ENCODE results near the gene FBXW5. TPM values are rescaled to one million over a fixed set of nuclear protein-coding genes. Genes with fewer than 3 reads are reported as not detected.

The FBXW5 gene
- polyA plus RNA-seq, 4 donors = 96.1 to 262 (median 181) TPM

- Histone ChIP-seq H3K4me3 (ENCODE audit: low read depth in 1 of 3, low read length in 3 of 3) (peak overlapping the region; percentile 37 to 90 (median 54)), H3K27me3 (ENCODE audit: control insufficient read depth in 3 of 3, insufficient read depth in 3 of 3, low read length in 3 of 3) (no peaks in the 10 kb centered on the region), H3K27ac (ENCODE audit: low read depth in 1 of 3, low read length in 2 of 3) (peak overlapping the region; percentile 92 to 98 (median 93)), H3K36me3 (ENCODE audit: control insufficient read depth in 3 of 3, insufficient read depth in 2 of 3, low read depth in 1 of 3, low read length in 3 of 3) (peaks cover 0 to 46% (median 0%) of the 10 kb centered on the region in 3 donors), H3K9me3 (ENCODE audit: control insufficient read depth in 2 of 2, insufficient read depth in 1 of 2, low read depth in 1 of 2, low read length in 1 of 2) (no peaks in the 10 kb centered on the region), H3K4me1 (ENCODE audit: control insufficient read depth in 3 of 3, insufficient read depth in 2 of 3, low read depth in 1 of 3, low read length in 2 of 3) (peaks cover 0 to 58% (median 4%) of the 10 kb centered on the region in 3 donors)
- WGBS, 3 donors = 1 to 5% (median 3%) methylated on average over 39 to 63 of the region's 63 CpGs
- FAIRE-seq (no peak), DNase-seq (peak; percentile 98 to 99)
Measured at GRCh38 chr9:136949817-136950655, 5.5 kb upstream of the FBXW5 start.

- H3K4me1 ChIP-seq (ENCODE audit: control insufficient read depth in 3 of 3, insufficient read depth in 2 of 3, low read depth in 1 of 3, low read length in 2 of 3) = peaks cover 0 to 62% (median 4%) of the 10 kb centered on the region in 3 donors
- DNase-seq = peak; percentile 42 to 84
- WGBS, 3 donors = 4 to 9% (median 5%) methylated on average over 16 to 22 of the region's 22 CpGs
- H3K36me3 ChIP-seq (ENCODE audit: control insufficient read depth in 3 of 3, insufficient read depth in 2 of 3, low read depth in 1 of 3, low read length in 3 of 3) = peaks cover 0 to 40% (median 0%) of the 10 kb centered on the region in 3 donors
- no peaks in the 10 kb centered on the region for H3K27me3 ChIP-seq (ENCODE audit: control insufficient read depth in 3 of 3, insufficient read depth in 3 of 3, low read length in 3 of 3)
- no peaks in the 10 kb centered on the region for H3K9me3 ChIP-seq (ENCODE audit: control insufficient read depth in 2 of 2, insufficient read depth in 1 of 2, low read depth in 1 of 2, low read length in 1 of 2)
- FAIRE-seq = no peak
- peak overlapping the region; percentile 37 to 90 (median 54) for H3K4me3 ChIP-seq (ENCODE audit: low read depth in 1 of 3, low read length in 3 of 3)
- peak overlapping the region; percentile 92 to 98 (median 93) for H3K27ac ChIP-seq (ENCODE audit: low read depth in 1 of 3, low read length in 2 of 3)
Measured at GRCh38 chr9:136949239-136949816, 4.8 kb upstream of the FBXW5 start.

GRCh38 chr9:136947955-136948510 is 3.5 kb upstream of the FBXW5 start:
- Histone ChIP-seq H3K4me3 (ENCODE audit: low read depth in 1 of 3, low read length in 3 of 3) (no peak overlapping the region), H3K27ac (ENCODE audit: low read depth in 1 of 3, low read length in 2 of 3) (peak overlapping the region; percentile 41 to 98 (median 42)), H3K9me3 (ENCODE audit: control insufficient read depth in 2 of 2, insufficient read depth in 1 of 2, low read depth in 1 of 2, low read length in 1 of 2) (no peaks in the 10 kb centered on the region), H3K4me1 (ENCODE audit: control insufficient read depth in 3 of 3, insufficient read depth in 2 of 3, low read depth in 1 of 3, low read length in 2 of 3) (peaks cover 0 to 67% (median 6%) of the 10 kb centered on the region in 3 donors), H3K36me3 (ENCODE audit: control insufficient read depth in 3 of 3, insufficient read depth in 2 of 3, low read depth in 1 of 3, low read length in 3 of 3) (peaks cover 0 to 35% (median 0%) of the 10 kb centered on the region in 3 donors), H3K27me3 (ENCODE audit: control insufficient read depth in 3 of 3, insufficient read depth in 3 of 3, low read length in 3 of 3) (no peaks in the 10 kb centered on the region)
- WGBS, 3 donors = 27 to 41% (median 38%) methylated on average over 15 of the region's 15 CpGs
- no peak for FAIRE-seq
- DNase-seq = peak; percentile 41 to 63

GRCh38 chr9:136947028-136947891 is 2.7 kb upstream of the FBXW5 start:
- Histone ChIP-seq H3K4me3 (ENCODE audit: low read depth in 1 of 3, low read length in 3 of 3) (no peak overlapping the region), H3K27ac (ENCODE audit: low read depth in 1 of 3, low read length in 2 of 3) (peak overlapping the region in 1 of 3 donors; percentile 98), H3K4me1 (ENCODE audit: control insufficient read depth in 3 of 3, insufficient read depth in 2 of 3, low read depth in 1 of 3, low read length in 2 of 3) (peaks cover 0 to 70% (median 6%) of the 10 kb centered on the region in 3 donors), H3K36me3 (ENCODE audit: control insufficient read depth in 3 of 3, insufficient read depth in 2 of 3, low read depth in 1 of 3, low read length in 3 of 3) (peaks cover 0 to 37% (median 1%) of the 10 kb centered on the region in 3 donors), H3K27me3 (ENCODE audit: control insufficient read depth in 3 of 3, insufficient read depth in 3 of 3, low read length in 3 of 3) (no peaks in the 10 kb centered on the region), H3K9me3 (ENCODE audit: control insufficient read depth in 2 of 2, insufficient read depth in 1 of 2, low read depth in 1 of 2, low read length in 1 of 2) (no peaks in the 10 kb centered on the region)
- 51 to 68% (median 54%) methylated on average over 23 to 26 of the region's 26 CpGs for WGBS, 3 donors
- DNase-seq (no peak), FAIRE-seq (no peak)

- WGBS, 3 donors = 77 to 83% (median 79%) methylated on average over 20 to 27 of the region's 27 CpGs
- Histone ChIP-seq H3K9me3 (ENCODE audit: control insufficient read depth in 2 of 2, insufficient read depth in 1 of 2, low read depth in 1 of 2, low read length in 1 of 2) (no peaks in the 10 kb centered on the region), H3K27ac (ENCODE audit: low read depth in 1 of 3, low read length in 2 of 3) (peak overlapping the region in 1 of 3 donors; percentile 71), H3K27me3 (ENCODE audit: control insufficient read depth in 3 of 3, insufficient read depth in 3 of 3, low read length in 3 of 3) (no peaks in the 10 kb centered on the region), H3K36me3 (ENCODE audit: control insufficient read depth in 3 of 3, insufficient read depth in 2 of 3, low read depth in 1 of 3, low read length in 3 of 3) (peaks cover 7 to 39% (median 10%) of the 10 kb centered on the region in 3 donors), H3K4me3 (ENCODE audit: low read depth in 1 of 3, low read length in 3 of 3) (peak overlapping the region in 2 of 3 donors; percentile 34 to 40), H3K4me1 (ENCODE audit: control insufficient read depth in 3 of 3, insufficient read depth in 2 of 3, low read depth in 1 of 3, low read length in 2 of 3) (peaks cover 0 to 61% (median 6%) of the 10 kb centered on the region in 3 donors)
- FAIRE-seq = no peak
- no peak for DNase-seq
Measured at GRCh38 chr9:136946228-136947027, 1.9 kb upstream of the FBXW5 start.

GRCh38 chr9:136945333-136946227 is 1.0 kb upstream of the FBXW5 start:
- FAIRE-seq = no peak
- Histone ChIP-seq H3K27ac (ENCODE audit: low read depth in 1 of 3, low read length in 2 of 3) (peak overlapping the region in 2 of 3 donors; percentile 18 to 71), H3K4me3 (ENCODE audit: low read depth in 1 of 3, low read length in 3 of 3) (peak overlapping the region in 2 of 3 donors; percentile 34 to 40), H3K9me3 (ENCODE audit: control insufficient read depth in 2 of 2, insufficient read depth in 1 of 2, low read depth in 1 of 2, low read length in 1 of 2) (no peaks in the 10 kb centered on the region), H3K4me1 (ENCODE audit: control insufficient read depth in 3 of 3, insufficient read depth in 2 of 3, low read depth in 1 of 3, low read length in 2 of 3) (peaks cover 0 to 53% (median 6%) of the 10 kb centered on the region in 3 donors), H3K27me3 (ENCODE audit: control insufficient read depth in 3 of 3, insufficient read depth in 3 of 3, low read length in 3 of 3) (no peaks in the 10 kb centered on the region), H3K36me3 (ENCODE audit: control insufficient read depth in 3 of 3, insufficient read depth in 2 of 3, low read depth in 1 of 3, low read length in 3 of 3) (peaks cover 13 to 42% (median 17%) of the 10 kb centered on the region in 3 donors)
- DNase-seq = peak in 1 of 2 donors; percentile 43
- 79 to 86% (median 81%) methylated on average over 26 to 30 of the region's 30 CpGs for WGBS, 3 donors

GRCh38 chr9:136944212-136944518 is 373 bp downstream of the FBXW5 start:
- Histone ChIP-seq H3K4me3 (ENCODE audit: low read depth in 1 of 3, low read length in 3 of 3) (peak overlapping the region; percentile 89 to 97 (median 90)), H3K27me3 (ENCODE audit: control insufficient read depth in 3 of 3, insufficient read depth in 3 of 3, low read length in 3 of 3) (no peaks in the 10 kb centered on the region), H3K36me3 (ENCODE audit: control insufficient read depth in 3 of 3, insufficient read depth in 2 of 3, low read depth in 1 of 3, low read length in 3 of 3) (peaks cover 17 to 56% (median 23%) of the 10 kb centered on the region in 3 donors), H3K27ac (ENCODE audit: low read depth in 1 of 3, low read length in 2 of 3) (peak overlapping the region; percentile 78 to 91 (median 91)), H3K4me1 (ENCODE audit: control insufficient read depth in 3 of 3, insufficient read depth in 2 of 3, low read depth in 1 of 3, low read length in 2 of 3) (peaks cover 0 to 47% (median 4%) of the 10 kb centered on the region in 3 donors), H3K9me3 (ENCODE audit: control insufficient read depth in 2 of 2, insufficient read depth in 1 of 2, low read depth in 1 of 2, low read length in 1 of 2) (no peaks in the 10 kb centered on the region)
- WGBS, 3 donors = 0% methylated on average over 36 to 45 of the region's 45 CpGs
- no peak for DNase-seq
- FAIRE-seq = no peak

All from small intestine (tissue), 7 donors.